ENCODE results near the gene ZNF616.

GRCh38 chr19:52114691-52115090 lies 25.0 kb downstream of the ZNF616 start:
- TF ChIP-seq ATF2 (CRISPR knock-in tag; IDR thresholded peaks at IDR 0.05; ENCODE audit: borderline replicate concordance, low read depth) (no peak), MAX (CRISPR knock-in tag; IDR thresholded peaks at IDR 0.05) (no peak), RELA (CRISPR knock-in tag; IDR thresholded peaks at IDR 0.05; ENCODE audit: borderline replicate concordance) (no peak), USF2 (CRISPR knock-in tag; IDR thresholded peaks at IDR 0.05) (no peak)

Data from WTC11 (cell line).